22Rv1 (cell line): ENCODE data around the gene SLC26A1.

Experiments
- H3K27ac ChIP-seq: fragments of 450-650 bp; 2 replicates; pipeline ENCODE4 v1.5.1; 2017
- ZFX ChIP-seq: fragments of 450-650 bp; IDR thresholded peaks from 2 replicates; pipeline ENCODE4 v1.6.1; 2017; ENCODE audit warnings: antibody characterized with exemption, borderline replicate concordance
- TF ChIP-seq, protein P1 (sequence below): fragments of 450-650 bp; IDR thresholded peaks from 2 replicates; pipeline ENCODE4 v1.5.1; 2017; ENCODE audit warnings: mild to moderate bottlenecking

The SLC26A1 gene

GRCh38 chr4:1032861-1033260 is 39.7 kb upstream of the SLC26A1 start:
- TF ChIP-seq, protein P1, sequence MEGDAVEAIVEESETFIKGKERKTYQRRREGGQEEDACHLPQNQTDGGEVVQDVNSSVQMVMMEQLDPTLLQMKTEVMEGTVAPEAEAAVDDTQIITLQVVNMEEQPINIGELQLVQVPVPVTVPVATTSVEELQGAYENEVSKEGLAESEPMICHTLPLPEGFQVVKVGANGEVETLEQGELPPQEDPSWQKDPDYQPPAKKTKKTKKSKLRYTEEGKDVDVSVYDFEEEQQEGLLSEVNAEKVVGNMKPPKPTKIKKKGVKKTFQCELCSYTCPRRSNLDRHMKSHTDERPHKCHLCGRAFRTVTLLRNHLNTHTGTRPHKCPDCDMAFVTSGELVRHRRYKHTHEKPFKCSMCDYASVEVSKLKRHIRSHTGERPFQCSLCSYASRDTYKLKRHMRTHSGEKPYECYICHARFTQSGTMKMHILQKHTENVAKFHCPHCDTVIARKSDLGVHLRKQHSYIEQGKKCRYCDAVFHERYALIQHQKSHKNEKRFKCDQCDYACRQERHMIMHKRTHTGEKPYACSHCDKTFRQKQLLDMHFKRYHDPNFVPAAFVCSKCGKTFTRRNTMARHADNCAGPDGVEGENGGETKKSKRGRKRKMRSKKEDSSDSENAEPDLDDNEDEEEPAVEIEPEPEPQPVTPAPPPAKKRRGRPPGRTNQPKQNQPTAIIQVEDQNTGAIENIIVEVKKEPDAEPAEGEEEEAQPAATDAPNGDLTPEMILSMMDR = peak; percentile 8; the same call in 1 of the 2 replicates
- TF ChIP-seq ZFX = no peak

GRCh38 chr4:1031956-1032795 is 39.0 kb upstream of the SLC26A1 start:
- H3K27ac ChIP-seq = no peak overlapping the region
- TF ChIP-seq, protein P1 = peak; percentile 43
- TF ChIP-seq ZFX = no peak

More at GRCh38 chr4:1032861-1033260, 39.7 kb upstream of the SLC26A1 start:
- H3K27ac ChIP-seq = no peak overlapping the region

DNA sequence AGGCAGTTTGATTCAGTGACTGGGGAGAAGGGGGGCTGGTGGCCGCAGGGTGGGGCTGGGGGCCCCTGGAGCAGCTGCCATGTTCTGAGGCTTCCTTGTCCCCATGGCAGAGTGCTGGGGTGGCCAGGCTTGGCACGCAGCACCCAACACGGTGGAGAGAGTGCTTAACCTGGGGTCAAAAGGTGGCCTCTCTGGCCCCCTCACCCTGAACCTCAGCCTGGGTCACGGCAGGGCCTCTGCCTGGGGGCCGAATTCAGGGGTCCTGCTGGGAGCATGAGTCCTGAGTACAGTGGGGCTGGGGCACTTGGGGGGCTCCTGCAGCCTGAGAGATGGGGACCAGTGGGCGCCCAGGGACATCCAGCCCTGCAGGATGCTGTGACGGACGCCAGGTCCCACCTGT is 38.1 kb upstream of the SLC26A1 start:
- TF ChIP-seq, protein P1 = no peak
- TF ChIP-seq ZFX = no peak

DNA sequence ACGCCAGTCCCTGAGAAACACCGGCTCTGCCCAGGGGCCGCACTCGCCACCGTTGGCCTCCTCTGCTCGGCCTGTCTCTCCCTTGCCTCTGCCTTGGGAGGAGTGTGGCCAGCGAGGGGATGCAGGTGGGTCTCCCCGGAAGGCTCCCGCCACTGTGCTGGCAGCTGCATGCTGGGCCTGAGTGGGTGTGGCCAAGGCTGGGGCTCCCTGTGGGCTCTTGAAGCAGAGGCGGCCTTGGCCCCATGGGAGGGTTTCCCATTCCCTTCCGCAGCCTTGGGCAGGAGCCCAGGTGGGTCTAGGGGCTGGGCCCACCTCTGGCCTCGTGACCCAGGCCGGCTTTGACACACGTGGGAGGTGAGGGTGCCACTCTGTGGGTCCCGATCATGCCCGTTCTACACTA is 37.4 kb upstream of the SLC26A1 start:
- TF ChIP-seq ZFX = no peak
- TF ChIP-seq, protein P1 = no peak
- H3K27ac ChIP-seq = 0 out of 2 replicates have a peak overlapping the region, but pooled peaks have one; percentile 8

More for the DNA sequence above, 38.1 kb upstream of the SLC26A1 start:
- H3K27ac ChIP-seq = no peak overlapping the region

- 0 out of 2 replicates have a peak overlapping the region, but pooled peaks have one; percentile 8 for H3K27ac ChIP-seq
- TF ChIP-seq, protein P1 = no peak
- no peak for TF ChIP-seq ZFX
These were observed 36.8 kb upstream of the SLC26A1 start for GRCh38 chr4:1030031-1030430.

- TF ChIP-seq, protein P1 = no peak
- no peak for TF ChIP-seq ZFX
- H3K27ac ChIP-seq = no peak overlapping the region
These were observed 36.3 kb upstream of the SLC26A1 start for GRCh38 chr4:1029529-1029928.

- no peak for TF ChIP-seq ZFX
- TF ChIP-seq, protein P1 = no peak
- no peak overlapping the region for H3K27ac ChIP-seq
These were observed 35.5 kb upstream of the SLC26A1 start for GRCh38 chr4:1028574-1029220.
